BJ (cell line): ENCODE measurements around the gene LGI2. TPM values are rescaled to one million over a fixed set of nuclear protein-coding genes. Genes with fewer than 3 reads are reported as not detected.

Experiments used
- CTCF ChIA-PET: fragments of 350-600 bp; formaldehyde crosslinking; extraction: SDS; loops from one replicate; lab custom pipeline; 2021; ENCODE audit warnings: antibody characterized with exemption, inconsistent platforms; lab: Yijun Ruan, JAX
- POLR2A ChIA-PET: fragments of 300-600 bp; sonication (Branson Sonifier 250); formaldehyde crosslinking; extraction: SDS; loops from one replicate; lab custom pipeline; 2021; ENCODE audit warnings: antibody characterized with exemption; lab: Charles Lee
- DNase-seq: peaks from one replicate; pipeline ENCODE4 v3.0.0-alpha.2; 2011; ENCODE audit warnings: low read depth
- H3K27me3 ChIP-seq: 2 replicates; pipeline ENCODE4 v1.6.0; 2011; ENCODE audit warnings: low read length; ENCODE audit not compliant: control insufficient read depth, insufficient read depth
- H3K36me3 ChIP-seq: 2 replicates; pipeline ENCODE4 v1.5.1; 2011; ENCODE audit warnings: low read length; ENCODE audit not compliant: control insufficient read depth, insufficient read depth
- H3K4me3 ChIP-seq: 2 replicates; pipeline ENCODE4 v1.5.1; 2011; ENCODE audit warnings: low read depth, mild to moderate bottlenecking, control low read depth, low read length
- CTCF ChIP-seq: IDR thresholded peaks from 2 replicates; pipeline ENCODE4 v1.5.1; 2011; ENCODE audit warnings: low read depth, mild to moderate bottlenecking, control low read depth, inconsistent platforms, low read length, moderate library complexity; ENCODE audit not compliant: insufficient read depth
- polyA plus RNA-seq: library from polyadenylated mRNA; depleted of rRNA; stranded (reverse); fragments of >200 nt; gene quantifications from 2 replicates; pipeline ENCODE4 v1.2.3, GENCODE V29; 2011

Gene LGI2
- polyA plus RNA-seq, 1 experiment: 0.01 TPM

GRCh38 chr4:25075129-25075528 lies 44.4 kb upstream of the LGI2 start:
- Histone ChIP-seq H3K27me3 (peaks cover 5% of the 10 kb centered on the region), H3K4me3 (no peak overlapping the region), H3K36me3 (no peaks in the 10 kb centered on the region)
- CTCF ChIA-PET: interaction anchor here (0.6 kb wide), 1 partner anchor 94 kb away, joined by 3 read pairs; no protein-coding TSS in a partner anchor
- TF ChIP-seq CTCF: no peak
- POLR2A ChIA-PET: no interaction called here
- DNase-seq: no peak

DNA sequence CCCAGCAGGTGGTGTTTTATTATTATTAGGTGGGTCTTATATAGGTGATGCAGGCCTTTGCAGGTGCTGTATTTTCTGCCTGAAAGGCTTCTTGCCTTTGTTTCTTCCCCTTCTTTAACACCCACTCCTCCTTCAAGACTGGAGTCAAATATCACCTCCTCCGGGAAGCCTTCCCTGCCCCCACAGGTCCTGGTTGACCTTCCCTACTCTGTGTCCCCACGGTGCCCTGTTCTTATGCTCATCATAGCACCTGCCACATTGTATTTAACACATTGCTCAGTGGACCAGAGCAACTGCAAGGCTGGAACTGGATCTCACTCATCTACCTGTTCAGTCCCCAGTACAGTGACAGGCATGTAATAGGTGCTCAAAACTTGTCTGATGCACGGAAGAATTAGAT lies 39.8 kb upstream of the LGI2 start:
- peaks cover 3% of the 10 kb centered on the region; the same call in 1 of the 2 replicates for H3K27me3 ChIP-seq
- TF ChIP-seq CTCF: no peak
- H3K4me3 ChIP-seq: no peak overlapping the region
- no peak for DNase-seq
- H3K36me3 ChIP-seq: no peaks in the 10 kb centered on the region
- POLR2A ChIA-PET: no interaction called here
- CTCF ChIA-PET: interaction anchor here (1.4 kb wide), 1 partner anchor 11 kb away, joined by 3 read pairs; no protein-coding TSS in a partner anchor

DNA sequence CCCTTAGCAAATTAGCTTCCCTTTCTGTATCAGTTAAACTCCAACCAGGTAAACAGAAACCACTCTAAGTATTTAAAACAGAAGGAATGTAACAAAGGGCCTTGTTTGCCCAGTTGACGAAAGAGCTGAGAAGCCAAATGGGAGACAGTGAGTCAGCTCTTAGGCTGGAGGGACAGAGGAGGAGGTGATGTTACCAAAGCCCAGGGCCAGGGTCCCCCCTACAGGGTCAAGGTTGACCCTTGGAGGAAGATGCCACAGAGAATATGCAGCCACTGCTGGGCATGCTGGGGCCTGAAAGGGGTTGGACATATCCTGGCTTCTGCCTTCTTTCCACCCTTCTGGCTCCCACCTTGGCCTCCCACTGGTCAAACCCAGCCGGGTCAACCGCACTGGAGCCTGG lies 38.3 kb upstream of the LGI2 start:
- no peaks in the 10 kb centered on the region for H3K36me3 ChIP-seq
- no peak for TF ChIP-seq CTCF
- ChIA-PET CTCF (interaction anchor here (1.2 kb wide), 1 partner anchor 44 kb away, joined by 3 read pairs; no protein-coding TSS in a partner anchor), POLR2A (no interaction called here)
- H3K4me3 ChIP-seq: no peak overlapping the region
- no peak for DNase-seq
- H3K27me3 ChIP-seq: peaks cover 3% of the 10 kb centered on the region; the same call in 1 of the 2 replicates

DNA sequence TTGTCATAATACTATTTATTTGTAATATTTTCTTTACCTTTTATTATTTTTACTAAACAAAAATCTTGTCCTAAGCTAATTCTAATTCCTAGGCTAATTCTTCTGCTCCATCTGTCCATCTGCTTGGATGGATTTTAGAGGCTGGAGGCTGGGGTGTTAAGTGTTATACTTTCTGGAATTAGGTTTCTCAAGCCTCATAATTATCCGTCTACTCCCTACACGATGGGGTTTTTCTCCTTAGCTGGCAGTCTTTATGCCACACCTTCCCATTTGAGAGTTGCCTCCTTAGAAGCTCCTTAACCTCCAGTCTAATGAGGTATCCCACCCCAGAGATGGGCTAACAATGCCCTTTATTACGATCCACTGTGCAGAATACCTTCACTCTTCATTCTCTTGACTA lies 37.6 kb upstream of the LGI2 start:
- peaks cover 3% of the 10 kb centered on the region; the same call in 1 of the 2 replicates for H3K27me3 ChIP-seq
- ChIA-PET CTCF (no interaction called here), POLR2A (no interaction called here)
- no peak for DNase-seq
- H3K4me3 ChIP-seq: no peak overlapping the region
- H3K36me3 ChIP-seq: no peaks in the 10 kb centered on the region
- TF ChIP-seq CTCF: no peak

GRCh38 chr4:25065932-25066590 lies 35.3 kb upstream of the LGI2 start:
- Histone ChIP-seq H3K4me3 (no peak overlapping the region), H3K27me3 (peaks cover 1% of the 10 kb centered on the region; the same call in 1 of the 2 replicates), H3K36me3 (no peaks in the 10 kb centered on the region)
- ChIA-PET CTCF (interaction anchor here (1.3 kb wide), 1 partner anchor 12 kb away, joined by 3 read pairs; no protein-coding TSS in a partner anchor), POLR2A (no interaction called here)
- TF ChIP-seq CTCF: no peak
- no peak for DNase-seq
